GM18505 (cell line): ENCODE measurements around the gene TMEM150B.

Source experiments
- ATAC-seq: cut with Tn5 transposase; IDR thresholded peaks from one replicate; pipeline ENCODE4 v1.9.1; 2021; ENCODE audit not compliant: unreplicated experiment
- POLR2A ChIP-seq: IDR thresholded peaks from 4 replicates; pipeline ENCODE4 v1.6.1; 2011; ENCODE audit warnings: borderline replicate concordance; ENCODE audit not compliant: insufficient read depth, insufficient read length; ENCODE audit errors: extremely low read depth

The TMEM150B gene

GRCh38 chr19:55278391-55279135, 46.6 kb downstream of the TMEM150B start:
- ATAC-seq = no peak
- TF ChIP-seq POLR2A = no peak

GRCh38 chr19:55277494-55277893, 47.6 kb downstream of the TMEM150B start:
- no peak for ATAC-seq
- no peak for TF ChIP-seq POLR2A

- no peak for TF ChIP-seq POLR2A
- no peak for ATAC-seq
Observed at GRCh38 chr19:55276720-55277430, 48.3 kb downstream of the TMEM150B start.

- no peak for ATAC-seq
Observed at GRCh38 chr19:55275851-55276719, 49.1 kb downstream of the TMEM150B start.

GRCh38 chr19:55273978-55274707, 51.0 kb downstream of the TMEM150B start:
- no peak for ATAC-seq
- TF ChIP-seq POLR2A = no peak

More at GRCh38 chr19:55275851-55276719, 49.1 kb downstream of the TMEM150B start:
- TF ChIP-seq POLR2A = no peak

GRCh38 chr19:55272142-55272541, 53.0 kb downstream of the TMEM150B start:
- no peak for ATAC-seq

GRCh38 chr19:55270172-55270942, 54.8 kb downstream of the TMEM150B start:
- TF ChIP-seq POLR2A = no peak
- ATAC-seq = no peak

More at GRCh38 chr19:55272142-55272541, 53.0 kb downstream of the TMEM150B start:
- TF ChIP-seq POLR2A = no peak

- no peak for TF ChIP-seq POLR2A
- ATAC-seq = no peak
Observed at GRCh38 chr19:55269299-55269698, 55.8 kb downstream of the TMEM150B start.

GRCh38 chr19:55266840-55267239, 58.3 kb downstream of the TMEM150B start:
- TF ChIP-seq POLR2A = no peak
- no peak for ATAC-seq

- no peak for ATAC-seq
- TF ChIP-seq POLR2A = no peak
Observed at GRCh38 chr19:55266404-55266803, 58.7 kb downstream of the TMEM150B start.

GRCh38 chr19:55265723-55266386, 59.3 kb downstream of the TMEM150B start:
- no peak for TF ChIP-seq POLR2A
- no peak for ATAC-seq
